A549 (cell line): ENCODE measurements around the gene MEA1.

ENCODE experiments used
- BHLHE40 ChIP-seq: IDR thresholded peaks from 2 replicates; pipeline ENCODE4 v1.6.1; 2012; ENCODE audit warnings: low read depth, low read length, inconsistent platforms
- CHD2 ChIP-seq: fragments of 150-350 bp; IDR thresholded peaks from 2 replicates; pipeline ENCODE4 v1.6.1; 2014; ENCODE audit warnings: low read length; ENCODE audit not compliant: partially characterized antibody
- CHD4 ChIP-seq: fragments of 200-600 bp; sonication (generic); IDR thresholded peaks from 2 replicates; pipeline ENCODE4 v1.6.1; 2016; ENCODE audit warnings: antibody characterized with exemption, mild to moderate bottlenecking, borderline replicate concordance
- EHMT2 ChIP-seq: fragments of 200-600 bp; sonication (generic); IDR thresholded peaks from 2 replicates; pipeline ENCODE4 v1.6.1; 2016; ENCODE audit warnings: antibody characterized with exemption, low read depth, mild to moderate bottlenecking, moderate library complexity
- EP300 ChIP-seq, 2 experiments: fragments of >200 bp; sonication (Bioruptor Twin); formaldehyde crosslinking; IDR thresholded peaks; 2 replicates in 1 of 2; 3 replicates in 1 of 2; pipeline ENCODE4 v1.6.1; 2016 to 2017
- FOXS1 ChIP-seq: fragments of 250-450 bp; sonication (Bioruptor Pico); IDR thresholded peaks from 2 replicates; pipeline ENCODE4 v1.5.0; 2020; ENCODE audit warnings: mild to moderate bottlenecking, moderate library complexity
- NFE2L2 ChIP-seq: fragments of 150-350 bp; conservative IDR thresholded peaks from 2 replicates; pipeline ENCODE4 v1.6.1; 2014; ENCODE audit warnings: low read length
- NR3C1 ChIP-seq: fragments of >200 bp; sonication (Bioruptor Twin); formaldehyde crosslinking; IDR thresholded peaks from 3 replicates; pipeline ENCODE4 v1.6.1; 2017
- POLR2A ChIP-seq: IDR thresholded peaks from 2 replicates; pipeline ENCODE4 v1.6.1; 2012; ENCODE audit warnings: mild to moderate bottlenecking, low read length
- RNF2 ChIP-seq: fragments of 200-600 bp; sonication (generic); IDR thresholded peaks from 2 replicates; pipeline ENCODE4 v1.6.1; 2016; ENCODE audit warnings: low read depth, mild to moderate bottlenecking, antibody characterized with exemption, moderate library complexity, borderline replicate concordance
- TF ChIP-seq, protein P1 (sequence below): fragments of 250-450 bp; sonication (Bioruptor Pico); IDR thresholded peaks from 2 replicates; pipeline ENCODE4 v1.5.0; 2020; ENCODE audit warnings: low read depth, mild to moderate bottlenecking, moderate library complexity
- TF ChIP-seq, protein P2 (sequence below): fragments of >200 bp; sonication (Bioruptor Twin); formaldehyde crosslinking; IDR thresholded peaks from 3 replicates; pipeline ENCODE4 v1.5.1; 2016
- TF ChIP-seq, protein P3 (sequence below): IDR thresholded peaks from 2 replicates; pipeline ENCODE4 v1.6.1; 2012
- TF ChIP-seq, protein P4 (sequence below): fragments of 450-650 bp; IDR thresholded peaks from 2 replicates; pipeline ENCODE4 v1.6.1; 2014; ENCODE audit warnings: antibody characterized with exemption

DNA sequence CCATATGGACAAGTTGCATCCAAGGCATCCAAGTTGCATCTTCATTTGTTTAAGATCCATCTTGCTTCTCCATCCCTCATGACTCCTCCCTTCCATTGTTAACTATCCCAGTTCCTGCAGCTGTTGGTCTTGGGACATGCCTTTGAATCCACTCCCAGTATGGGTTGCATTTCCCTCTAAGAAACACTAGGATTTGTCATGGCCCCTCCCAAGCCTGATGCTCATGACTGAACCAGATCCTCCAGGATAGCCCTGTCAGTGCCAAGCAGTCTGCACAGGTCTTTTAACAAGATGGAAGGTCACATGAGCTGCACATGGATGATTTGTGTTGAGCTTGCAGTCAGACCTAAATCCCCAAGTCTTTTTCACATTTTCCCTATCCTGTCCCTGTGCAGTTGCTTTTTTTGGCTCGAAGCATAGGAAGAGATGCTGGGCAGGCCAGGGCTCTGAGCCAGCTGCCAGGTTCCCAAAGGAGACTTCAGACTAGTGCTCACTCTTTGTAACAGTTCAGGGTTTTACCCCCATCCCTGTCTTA, 25.2 kb downstream of the MEA1 start:
- no peak for TF ChIP-seq FOXS1
- no peak for TF ChIP-seq CHD4
- no peak for TF ChIP-seq POLR2A
- TF ChIP-seq BHLHE40, result no peak
- TF ChIP-seq, protein P1, sequence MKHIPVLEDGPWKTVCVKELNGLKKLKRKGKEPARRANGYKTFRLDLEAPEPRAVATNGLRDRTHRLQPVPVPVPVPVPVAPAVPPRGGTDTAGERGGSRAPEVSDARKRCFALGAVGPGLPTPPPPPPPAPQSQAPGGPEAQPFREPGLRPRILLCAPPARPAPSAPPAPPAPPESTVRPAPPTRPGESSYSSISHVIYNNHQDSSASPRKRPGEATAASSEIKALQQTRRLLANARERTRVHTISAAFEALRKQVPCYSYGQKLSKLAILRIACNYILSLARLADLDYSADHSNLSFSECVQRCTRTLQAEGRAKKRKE (CRISPR knock-in tag), result no peak
- TF ChIP-seq, protein P2, sequence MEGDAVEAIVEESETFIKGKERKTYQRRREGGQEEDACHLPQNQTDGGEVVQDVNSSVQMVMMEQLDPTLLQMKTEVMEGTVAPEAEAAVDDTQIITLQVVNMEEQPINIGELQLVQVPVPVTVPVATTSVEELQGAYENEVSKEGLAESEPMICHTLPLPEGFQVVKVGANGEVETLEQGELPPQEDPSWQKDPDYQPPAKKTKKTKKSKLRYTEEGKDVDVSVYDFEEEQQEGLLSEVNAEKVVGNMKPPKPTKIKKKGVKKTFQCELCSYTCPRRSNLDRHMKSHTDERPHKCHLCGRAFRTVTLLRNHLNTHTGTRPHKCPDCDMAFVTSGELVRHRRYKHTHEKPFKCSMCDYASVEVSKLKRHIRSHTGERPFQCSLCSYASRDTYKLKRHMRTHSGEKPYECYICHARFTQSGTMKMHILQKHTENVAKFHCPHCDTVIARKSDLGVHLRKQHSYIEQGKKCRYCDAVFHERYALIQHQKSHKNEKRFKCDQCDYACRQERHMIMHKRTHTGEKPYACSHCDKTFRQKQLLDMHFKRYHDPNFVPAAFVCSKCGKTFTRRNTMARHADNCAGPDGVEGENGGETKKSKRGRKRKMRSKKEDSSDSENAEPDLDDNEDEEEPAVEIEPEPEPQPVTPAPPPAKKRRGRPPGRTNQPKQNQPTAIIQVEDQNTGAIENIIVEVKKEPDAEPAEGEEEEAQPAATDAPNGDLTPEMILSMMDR, result no peak
- no peak for TF ChIP-seq RNF2
- TF ChIP-seq, protein P3, sequence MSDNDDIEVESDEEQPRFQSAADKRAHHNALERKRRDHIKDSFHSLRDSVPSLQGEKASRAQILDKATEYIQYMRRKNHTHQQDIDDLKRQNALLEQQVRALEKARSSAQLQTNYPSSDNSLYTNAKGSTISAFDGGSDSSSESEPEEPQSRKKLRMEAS, result no peak
- no peak for TF ChIP-seq NR3C1
- TF ChIP-seq CHD2, result no peak
- TF ChIP-seq, protein P4, sequence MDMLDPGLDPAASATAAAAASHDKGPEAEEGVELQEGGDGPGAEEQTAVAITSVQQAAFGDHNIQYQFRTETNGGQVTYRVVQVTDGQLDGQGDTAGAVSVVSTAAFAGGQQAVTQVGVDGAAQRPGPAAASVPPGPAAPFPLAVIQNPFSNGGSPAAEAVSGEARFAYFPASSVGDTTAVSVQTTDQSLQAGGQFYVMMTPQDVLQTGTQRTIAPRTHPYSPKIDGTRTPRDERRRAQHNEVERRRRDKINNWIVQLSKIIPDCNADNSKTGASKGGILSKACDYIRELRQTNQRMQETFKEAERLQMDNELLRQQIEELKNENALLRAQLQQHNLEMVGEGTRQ, result no peak
- no peak for TF ChIP-seq EHMT2
- TF ChIP-seq NFE2L2, result no peak
- TF ChIP-seq EP300 (IDR thresholded peaks at IDR 0.05), result no peak
